Activated naive CD4-positive, alpha-beta T cell treated with anti-CD3 and anti-CD28 coated beads for 36 hours (primary cell): Measurements from ENCODE around the gene TRIM66. TPM values are rescaled to one million over a fixed set of nuclear protein-coding genes. Genes with fewer than 3 reads are reported as not detected.

ENCODE experiments used
- CTCF ChIA-PET: fragments of 350-600 bp; sonication (Branson Sonifier 250); formaldehyde crosslinking; loops from one replicate; lab custom pipeline; 2021; ENCODE audit warnings: antibody characterized with exemption; lab: Charles Lee
- DNase-seq: peaks from one replicate; pipeline ENCODE4 v3.0.0-alpha.2; 2020
- H3K27ac Mint-ChIP-seq: one replicate; pipeline ENCODE4 v1.8.0; 2021; ENCODE audit warnings: mild to moderate bottlenecking, mixed read lengths
- H3K27me3 Mint-ChIP-seq: one replicate; pipeline ENCODE4 v1.8.0; 2021; ENCODE audit warnings: low read depth, mixed read lengths
- H3K36me3 Mint-ChIP-seq: one replicate; pipeline ENCODE4 v1.8.0; 2021; ENCODE audit warnings: low read depth, mixed read lengths
- H3K4me1 Mint-ChIP-seq: one replicate; pipeline ENCODE4 v1.8.0; 2021; ENCODE audit warnings: low read depth, mixed read lengths
- H3K4me3 Mint-ChIP-seq: one replicate; pipeline ENCODE4 v1.8.0; 2021; ENCODE audit warnings: mild to moderate bottlenecking, moderate library complexity, mixed read lengths
- H3K9me3 Mint-ChIP-seq: one replicate; pipeline ENCODE4 v1.8.0; 2021; ENCODE audit warnings: mixed read lengths
- intact Hi-C: fragments of 100-400 bp; cut with micrococcal nuclease; formaldehyde crosslinking; loops from one replicate; pipeline ENCODE4 v1.15.1; 2023
- total RNA-seq, 2 experiments: library from RNA; stranded (reverse); gene quantifications; one replicate each; pipeline ENCODE4 v1.2.3, GENCODE V29; 2021

TRIM66 gene
- total RNA-seq, 2 experiments from 2014 or later = 16.4 to 19.1 TPM

GRCh38 chr11:8721609-8722500 lies 39.4 kb upstream of the TRIM66 start:
- H3K27me3 Mint-ChIP-seq = no peaks in the 10 kb centered on the region
- no peaks in the 10 kb centered on the region for H3K9me3 Mint-ChIP-seq
- H3K36me3 Mint-ChIP-seq = no peaks in the 10 kb centered on the region
- CTCF ChIA-PET = no interaction called here
- H3K27ac Mint-ChIP-seq = no peak overlapping the region
- DNase-seq = no peak
- intact Hi-C loops = no loop called here
- H3K4me3 Mint-ChIP-seq = no peak overlapping the region
- H3K4me1 Mint-ChIP-seq = no peaks in the 10 kb centered on the region

GRCh38 chr11:8720868-8721608 lies 38.6 kb upstream of the TRIM66 start:
- CTCF ChIA-PET = no interaction called here
- no peaks in the 10 kb centered on the region for H3K27me3 Mint-ChIP-seq
- DNase-seq = no peak

GRCh38 chr11:8720352-8720751 lies 37.9 kb upstream of the TRIM66 start:
- H3K27me3 Mint-ChIP-seq = no peaks in the 10 kb centered on the region
- CTCF ChIA-PET = interaction anchor here (0.6 kb wide), 1 partner anchor 1430 kb away, joined by 3 read pairs; no protein-coding TSS in a partner anchor
- no peaks in the 10 kb centered on the region for H3K4me1 Mint-ChIP-seq
- no peak overlapping the region for H3K27ac Mint-ChIP-seq
- no peak for DNase-seq
- H3K36me3 Mint-ChIP-seq = no peaks in the 10 kb centered on the region
- H3K4me3 Mint-ChIP-seq = no peak overlapping the region
- no peaks in the 10 kb centered on the region for H3K9me3 Mint-ChIP-seq
- intact Hi-C loops = no loop called here

More at GRCh38 chr11:8720868-8721608, 38.6 kb upstream of the TRIM66 start:
- Mint-ChIP-seq H3K4me3 (no peak overlapping the region), H3K27ac (no peak overlapping the region), H3K36me3 (no peaks in the 10 kb centered on the region), H3K4me1 (no peaks in the 10 kb centered on the region), H3K9me3 (no peaks in the 10 kb centered on the region)
- intact Hi-C loops = no loop called here

GRCh38 chr11:8719721-8720120 lies 37.3 kb upstream of the TRIM66 start:
- CTCF ChIA-PET = no interaction called here
- H3K9me3 Mint-ChIP-seq = no peaks in the 10 kb centered on the region
- no peaks in the 10 kb centered on the region for H3K36me3 Mint-ChIP-seq
- DNase-seq = no peak
- intact Hi-C loops = no loop called here
- H3K4me1 Mint-ChIP-seq = no peaks in the 10 kb centered on the region
- H3K4me3 Mint-ChIP-seq = no peak overlapping the region
- no peak overlapping the region for H3K27ac Mint-ChIP-seq
- H3K27me3 Mint-ChIP-seq = no peaks in the 10 kb centered on the region

GRCh38 chr11:8719211-8719649 lies 36.8 kb upstream of the TRIM66 start:
- no peaks in the 10 kb centered on the region for H3K4me1 Mint-ChIP-seq
- H3K36me3 Mint-ChIP-seq = no peaks in the 10 kb centered on the region
- no peak for DNase-seq
- no peaks in the 10 kb centered on the region for H3K27me3 Mint-ChIP-seq
- H3K9me3 Mint-ChIP-seq = no peaks in the 10 kb centered on the region
- intact Hi-C loops = no loop called here
- no peak overlapping the region for H3K27ac Mint-ChIP-seq
- CTCF ChIA-PET = interaction anchor here (0.6 kb wide), 1 partner anchor 15 kb away, joined by 3 read pairs; no protein-coding TSS in a partner anchor
- no peak overlapping the region for H3K4me3 Mint-ChIP-seq

- H3K4me1 Mint-ChIP-seq = no peaks in the 10 kb centered on the region
- no peak overlapping the region for H3K4me3 Mint-ChIP-seq
- no peaks in the 10 kb centered on the region for H3K9me3 Mint-ChIP-seq
- intact Hi-C loops = no loop called here
- H3K36me3 Mint-ChIP-seq = no peaks in the 10 kb centered on the region
- DNase-seq = no peak
- CTCF ChIA-PET = interaction anchor here (0.6 kb wide), 1 partner anchor 16 kb away, joined by 3 read pairs; no protein-coding TSS in a partner anchor
- H3K27me3 Mint-ChIP-seq = no peaks in the 10 kb centered on the region
- no peak overlapping the region for H3K27ac Mint-ChIP-seq
These were observed 35.6 kb upstream of the TRIM66 start for GRCh38 chr11:8717876-8718753.

- H3K9me3 Mint-ChIP-seq = no peaks in the 10 kb centered on the region
- H3K4me3 Mint-ChIP-seq = no peak overlapping the region
- CTCF ChIA-PET = no interaction called here
- H3K36me3 Mint-ChIP-seq = no peaks in the 10 kb centered on the region
- H3K4me1 Mint-ChIP-seq = no peaks in the 10 kb centered on the region
- no peaks in the 10 kb centered on the region for H3K27me3 Mint-ChIP-seq
- no peak for DNase-seq
- no peak overlapping the region for H3K27ac Mint-ChIP-seq
- intact Hi-C loops = no loop called here
These were observed 35.0 kb upstream of the TRIM66 start for GRCh38 chr11:8717544-8717875.

GRCh38 chr11:8715501-8715900 lies 33.0 kb upstream of the TRIM66 start:
- CTCF ChIA-PET = no interaction called here
- no peaks in the 10 kb centered on the region for H3K27me3 Mint-ChIP-seq
- no peaks in the 10 kb centered on the region for H3K4me1 Mint-ChIP-seq
- intact Hi-C loops = no loop called here
- no peaks in the 10 kb centered on the region for H3K36me3 Mint-ChIP-seq
- H3K27ac Mint-ChIP-seq = no peak overlapping the region
- no peak overlapping the region for H3K4me3 Mint-ChIP-seq
- no peak for DNase-seq
- H3K9me3 Mint-ChIP-seq = no peaks in the 10 kb centered on the region

- intact Hi-C loops = no loop called here
- CTCF ChIA-PET = interaction anchor here (0.5 kb wide), 1 partner anchor 667 kb away, joined by 3 read pairs; no protein-coding TSS in a partner anchor
- H3K27ac Mint-ChIP-seq = no peak overlapping the region
These were observed 32.3 kb upstream of the TRIM66 start for GRCh38 chr11:8714622-8715225.

GRCh38 chr11:8713760-8714454 lies 31.4 kb upstream of the TRIM66 start:
- no peaks in the 10 kb centered on the region for H3K9me3 Mint-ChIP-seq
- no peak overlapping the region for H3K4me3 Mint-ChIP-seq
- intact Hi-C loops = no loop called here
- no peak overlapping the region for H3K27ac Mint-ChIP-seq
- DNase-seq = no peak
- H3K36me3 Mint-ChIP-seq = no peaks in the 10 kb centered on the region
- CTCF ChIA-PET = no interaction called here
- no peaks in the 10 kb centered on the region for H3K27me3 Mint-ChIP-seq
- H3K4me1 Mint-ChIP-seq = no peaks in the 10 kb centered on the region

More at GRCh38 chr11:8714622-8715225, 32.3 kb upstream of the TRIM66 start:
- Mint-ChIP-seq H3K27me3 (no peaks in the 10 kb centered on the region), H3K36me3 (no peaks in the 10 kb centered on the region), H3K9me3 (no peaks in the 10 kb centered on the region), H3K4me3 (no peak overlapping the region), H3K4me1 (no peaks in the 10 kb centered on the region)
- no peak for DNase-seq

GRCh38 chr11:8712506-8712905 lies 30.0 kb upstream of the TRIM66 start:
- Mint-ChIP-seq H3K27ac (no peak overlapping the region), H3K4me1 (no peaks in the 10 kb centered on the region), H3K4me3 (no peak overlapping the region), H3K9me3 (no peaks in the 10 kb centered on the region), H3K27me3 (no peaks in the 10 kb centered on the region), H3K36me3 (no peaks in the 10 kb centered on the region)
- intact Hi-C loops = no loop called here
- no peak for DNase-seq
- CTCF ChIA-PET = interaction anchor here (1.3 kb wide), 1 partner anchor 101 kb away, joined by 3 read pairs; no protein-coding TSS in a partner anchor
